SH-SY5Y (cell line): ENCODE data around the gene DOCK3.

Source experiments
- GATA2 ChIP-seq: IDR thresholded peaks from 2 replicates; pipeline ENCODE4 v1.6.1; 2011; ENCODE audit warnings: mild to moderate bottlenecking, low read depth, low read length
- GATA3 ChIP-seq: IDR thresholded peaks from 2 replicates; pipeline ENCODE4 v1.6.1; 2011; ENCODE audit warnings: low read depth, mild to moderate bottlenecking, low read length, moderate library complexity

GRCh38 chr3:50689558-50689957, 14.8 kb downstream of the DOCK3 start:
- TF ChIP-seq GATA3 (no peak), GATA2 (no peak)
